GM23338 (cell line): ENCODE measurements around the gene MYH10.

Experiments
- CREB1 ChIP-seq: fragments of 250-450 bp; sonication (Bioruptor Pico); IDR thresholded peaks from 2 replicates; pipeline ENCODE4 v1.5.0; 2020; ENCODE audit warnings: low read depth, mild to moderate bottlenecking, moderate library complexity
- CTCF ChIP-seq, 2 experiments: fragments of 200-600 bp in 1 of 2; sonication (generic) in 1 of 2; conservative IDR thresholded peaks; 2 replicates each; pipeline versions ENCODE4 v1.5.1 to v1.6.1; 2016 to 2017; ENCODE audit warnings: antibody characterized with exemption in 2 of 2, low read depth in 2 of 2, mild to moderate bottlenecking in 2 of 2, moderate library complexity in 1 of 2
- ETS1 ChIP-seq: IDR thresholded peaks from 2 replicates; pipeline ENCODE4 v1.6.1; 2016; ENCODE audit warnings: antibody characterized with exemption
- EZH2 ChIP-seq: fragments of 200-600 bp; sonication (generic); IDR thresholded peaks from one replicate; pipeline ENCODE4 v1.8.0; 2017; ENCODE audit warnings: antibody characterized with exemption, mild to moderate bottlenecking, low read depth; ENCODE audit not compliant: unreplicated experiment
- EZH2phosphoT487 ChIP-seq: fragments of 200-600 bp; sonication (generic); IDR thresholded peaks from one replicate; pipeline ENCODE4 v1.8.1; 2018; ENCODE audit warnings: antibody characterized with exemption; ENCODE audit not compliant: unreplicated experiment
- JUNB ChIP-seq: IDR thresholded peaks from one replicate; pipeline ENCODE4 v1.6.1; 2016; ENCODE audit warnings: antibody characterized with exemption; ENCODE audit not compliant: unreplicated experiment
- NANOG ChIP-seq: IDR thresholded peaks from 2 replicates; pipeline ENCODE4 v1.6.1; 2016; ENCODE audit warnings: antibody characterized with exemption, borderline replicate concordance
- POLR2AphosphoS5 ChIP-seq: IDR thresholded peaks from 2 replicates; pipeline ENCODE4 v1.6.1; 2016; ENCODE audit warnings: antibody characterized with exemption, low read depth
- REST ChIP-seq: IDR thresholded peaks from one replicate; pipeline ENCODE4 v1.6.1; 2018; ENCODE audit warnings: antibody characterized with exemption; ENCODE audit not compliant: unreplicated experiment
- STAT1 ChIP-seq: IDR thresholded peaks from one replicate; pipeline ENCODE4 v1.6.1; 2016; ENCODE audit warnings: antibody characterized with exemption; ENCODE audit not compliant: unreplicated experiment

- no peak for TF ChIP-seq EZH2phosphoT487
- no peak for TF ChIP-seq JUNB
- no peak for TF ChIP-seq CTCF (conservative IDR thresholded peaks at IDR 0.05; ENCODE audit: low read depth in 2 of 2)
- no peak for TF ChIP-seq STAT1
- no peak for TF ChIP-seq CREB1 (CRISPR knock-in tag)
- no peak for TF ChIP-seq NANOG
- TF ChIP-seq POLR2AphosphoS5, result no peak
- TF ChIP-seq EZH2, result no peak
- no peak for TF ChIP-seq REST
- TF ChIP-seq ETS1, result no peak
These were observed 31.6 kb downstream of the MYH10 start for GRCh38 chr17:8598913-8599312.
